GM10248 (cell line): ENCODE results near the gene SLC16A5.

ENCODE experiments used
- CTCF ChIA-PET: fragments of 300-600 bp; sonication (Branson Sonifier 250); formaldehyde crosslinking; extraction: SDS; loops from one replicate; lab custom pipeline; 2021; ENCODE audit warnings: antibody characterized with exemption; lab: Yijun Ruan, JAX
- POLR2A ChIA-PET: fragments of 350-650 bp; sonication (Branson Sonifier 250); formaldehyde crosslinking; extraction: SDS; loops from one replicate; lab custom pipeline; 2020; ENCODE audit warnings: antibody characterized with exemption; lab: Yijun Ruan, JAX
- DNase-seq: peaks from one replicate; pipeline ENCODE4 v3.0.0; 2012; ENCODE audit errors: extremely low spot score
- CTCF ChIP-seq: IDR thresholded peaks from 2 replicates; pipeline ENCODE4 v1.5.1; 2012; ENCODE audit warnings: mild to moderate bottlenecking, low read depth; ENCODE audit errors: extremely low read depth, missing control alignments, control extremely low read depth

The SLC16A5 gene

GRCh38 chr17:75046407-75047289, 41.1 kb upstream of the SLC16A5 start, which contains the start of the genes ATP5PD and KCTD2:
Gene ATP5PD, minus strand, starts transcription at chr17:75046969. Its CDS starts 4,319 bp downstream, at chr17:75042650.
Gene KCTD2, plus strand, starts transcription at chr17:75047225. Its CDS starts 26 bp downstream, at chr17:75047251.
- DNase-seq = peak; percentile 99
- no peak for TF ChIP-seq CTCF
- POLR2A ChIA-PET = interaction anchor here (1.0 kb wide), 1 partner anchor 35 kb away, joined by 3 read pairs; no protein-coding TSS in a partner anchor
- CTCF ChIA-PET = interaction anchor here (2.5 to 2.9 kb wide), 2 partner anchors 8 to 67 kb away, joined by 12 to 13 read pairs; no protein-coding TSS in a partner anchor

- TF ChIP-seq CTCF = no peak
- POLR2A ChIA-PET = interaction anchor here (0.6 to 1.4 kb wide), 3 partner anchors 9 to 34 kb away, joined by 3 to 4 read pairs (median 3); no protein-coding TSS in a partner anchor
- CTCF ChIA-PET = interaction anchor here (1.4 to 2.9 kb wide), 3 partner anchors 9 to 66 kb away, joined by 4 to 13 read pairs (median 12); no protein-coding TSS in a partner anchor
- no peak for DNase-seq
These were observed 40.2 kb upstream of the SLC16A5 start for GRCh38 chr17:75047398-75048098.

DNA sequence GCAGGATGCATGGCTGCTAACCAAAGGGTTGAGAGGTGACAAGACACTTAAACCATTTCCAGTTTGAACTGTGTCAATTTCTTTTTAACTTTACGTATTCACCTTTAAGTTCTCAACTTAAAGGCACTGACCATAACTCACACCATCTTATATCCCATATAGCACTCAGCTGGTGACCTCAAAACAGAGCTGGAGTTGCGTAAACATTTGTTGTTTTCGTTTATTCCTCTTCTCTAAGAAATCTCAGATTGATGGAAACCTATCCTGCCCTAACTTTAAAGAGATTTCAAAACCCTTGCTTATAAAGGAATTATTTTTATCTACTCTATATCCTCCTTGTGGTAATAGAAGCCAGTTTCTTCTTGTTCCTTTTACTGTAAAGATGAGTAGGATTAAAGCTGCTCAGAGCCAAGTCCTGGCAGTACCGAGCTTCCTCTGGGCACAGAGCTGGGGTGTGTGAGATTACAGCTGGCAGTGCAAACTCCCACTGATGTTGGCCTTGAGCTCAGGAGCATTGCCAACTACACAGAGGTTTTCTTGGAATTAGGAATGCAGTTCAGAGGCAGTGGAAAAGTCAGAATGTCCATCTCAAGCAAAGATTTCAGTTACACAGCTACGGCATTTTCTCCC, 39.4 kb upstream of the SLC16A5 start:
- TF ChIP-seq CTCF = no peak
- POLR2A ChIA-PET = interaction anchor here (1.4 kb wide), 1 partner anchor 15 kb away, joined by 3 read pairs; no protein-coding TSS in a partner anchor
- no peak for DNase-seq
- CTCF ChIA-PET = interaction anchor here (0.6 to 2.9 kb wide), 10 partner anchors 9 to 153 kb away, joined by 3 to 13 read pairs (median 4); no protein-coding TSS in a partner anchor

- CTCF ChIA-PET = interaction anchor here (0.9 to 2.9 kb wide), 10 partner anchors 8 to 153 kb away, joined by 3 to 13 read pairs (median 4); partner anchors contain the start of gene NT5C
- POLR2A ChIA-PET = no interaction called here
- DNase-seq = no peak
- TF ChIP-seq CTCF = no peak
These were observed 38.7 kb upstream of the SLC16A5 start for GRCh38 chr17:75049057-75049456.

- DNase-seq = no peak
- POLR2A ChIA-PET = interaction anchor here (0.8 kb wide), 1 partner anchor 80 kb away, joined by 4 read pairs; no protein-coding TSS in a partner anchor
- CTCF ChIA-PET = interaction anchor here (0.9 to 2.9 kb wide), 5 partner anchors 10 to 91 kb away, joined by 3 to 13 read pairs (median 4); partner anchors contain the start of gene NT5C
- TF ChIP-seq CTCF = no peak
These were observed 38.0 kb upstream of the SLC16A5 start for GRCh38 chr17:75049706-75050105.
